ENCODE data around the gene MSRB2.

The MSRB2 gene

GRCh38 chr10:23111517-23112286, 16.3 kb downstream of the MSRB2 start:
- DNase-seq (ENCODE audit: low read depth), result no peak

- DNase-seq (ENCODE audit: low read depth), result no peak
Measured at GRCh38 chr10:23114228-23114850, 19.0 kb downstream of the MSRB2 start.

DNA sequence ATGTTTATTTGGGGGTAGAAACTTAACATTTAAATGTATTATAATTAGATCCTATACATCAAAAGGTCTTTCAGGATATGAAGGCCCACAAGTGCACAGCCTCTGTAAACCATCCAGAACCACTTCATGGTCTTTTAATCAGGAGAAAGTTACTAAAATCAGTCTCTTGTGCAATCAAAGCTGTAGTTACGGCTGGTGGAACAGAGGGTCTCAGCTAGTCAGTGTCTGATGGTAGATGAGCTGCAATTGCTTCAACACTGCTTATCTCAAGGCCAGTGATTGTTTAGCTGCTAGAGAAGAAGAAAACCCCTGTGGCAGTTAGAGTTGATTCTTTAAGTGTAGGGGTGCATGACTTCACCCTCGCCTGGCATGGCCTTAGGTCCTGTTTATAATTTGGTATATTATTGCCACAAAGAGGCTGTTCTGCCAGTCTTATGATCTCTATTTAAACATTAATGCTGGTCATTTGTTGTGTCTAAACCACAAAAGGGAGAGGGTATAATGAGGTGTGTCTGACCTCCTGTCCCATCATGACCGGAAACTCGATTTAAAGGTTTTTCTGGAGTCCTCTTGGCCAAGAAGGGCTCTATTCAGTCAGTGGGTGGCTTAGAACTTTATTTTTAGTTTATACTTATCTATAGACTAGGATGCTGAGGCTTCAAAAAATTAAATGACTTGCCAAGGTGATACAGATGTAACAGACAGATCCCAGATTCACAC, 21.3 kb downstream of the MSRB2 start:
- no peak for DNase-seq (ENCODE audit: low read depth)

DNA sequence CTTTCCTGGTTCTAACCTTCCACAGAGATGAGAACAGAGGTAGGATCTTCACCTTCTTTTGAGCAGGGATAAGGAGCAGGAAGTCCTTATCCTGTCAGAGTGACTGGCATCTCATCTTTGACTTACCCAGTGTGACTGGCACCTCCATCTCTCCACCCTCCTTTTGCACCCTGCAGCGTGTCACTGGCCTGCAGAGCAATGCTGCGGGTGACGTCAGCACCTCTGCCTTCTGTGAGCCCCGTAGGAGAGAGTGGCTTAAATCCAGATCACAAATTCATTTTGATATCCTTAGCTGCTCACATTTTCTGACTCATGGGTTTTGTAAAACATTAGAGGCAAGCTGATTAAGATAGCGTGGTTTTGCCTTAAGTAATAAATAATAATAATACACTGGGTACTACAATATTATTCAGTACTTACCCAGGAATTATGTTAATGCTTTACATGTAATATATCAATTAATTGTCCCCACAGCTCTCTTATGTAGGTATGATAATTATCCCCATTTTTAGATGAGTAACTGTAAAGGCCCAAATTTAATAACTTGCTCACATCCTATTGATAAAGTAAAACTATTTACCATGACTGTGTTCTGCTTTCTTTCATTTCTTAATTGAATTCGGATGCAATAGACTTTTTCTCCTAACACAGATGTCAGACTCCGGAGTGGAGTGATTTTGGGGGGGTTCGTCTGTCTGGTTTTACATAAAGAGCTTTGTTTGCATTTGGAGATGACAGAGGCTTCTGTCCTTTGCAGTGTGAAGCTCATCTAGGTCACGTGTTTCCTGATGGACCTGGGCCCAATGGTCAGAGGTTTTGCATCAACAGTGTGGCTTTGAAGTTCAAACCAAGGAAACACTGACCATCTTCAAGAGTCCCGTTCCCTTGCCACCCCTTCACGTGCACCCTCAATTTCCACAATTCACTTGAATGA, 24.9 kb downstream of the MSRB2 start:
- DNase-seq (ENCODE audit: low read depth), result no peak

DNA sequence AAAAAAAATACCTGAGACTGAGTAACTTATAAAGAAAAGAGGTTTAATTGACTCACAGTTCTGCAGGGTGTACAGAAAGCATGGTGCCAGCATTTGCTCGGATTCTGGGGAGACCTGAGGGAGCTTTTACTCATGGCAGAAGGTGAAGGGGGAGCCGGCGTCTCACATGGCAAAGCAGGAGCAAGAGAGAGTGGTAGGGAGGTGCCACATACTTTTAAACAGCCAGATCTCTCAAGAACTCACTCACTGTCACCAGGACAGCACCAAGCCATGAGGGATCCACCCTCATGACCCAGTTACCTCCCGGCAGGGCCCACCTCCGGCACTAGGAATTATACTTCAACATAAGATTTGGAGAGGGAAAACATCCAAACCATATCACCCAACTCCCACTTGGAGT, 25.8 kb downstream of the MSRB2 start:
- no peak for DNase-seq (ENCODE audit: low read depth)

DNA sequence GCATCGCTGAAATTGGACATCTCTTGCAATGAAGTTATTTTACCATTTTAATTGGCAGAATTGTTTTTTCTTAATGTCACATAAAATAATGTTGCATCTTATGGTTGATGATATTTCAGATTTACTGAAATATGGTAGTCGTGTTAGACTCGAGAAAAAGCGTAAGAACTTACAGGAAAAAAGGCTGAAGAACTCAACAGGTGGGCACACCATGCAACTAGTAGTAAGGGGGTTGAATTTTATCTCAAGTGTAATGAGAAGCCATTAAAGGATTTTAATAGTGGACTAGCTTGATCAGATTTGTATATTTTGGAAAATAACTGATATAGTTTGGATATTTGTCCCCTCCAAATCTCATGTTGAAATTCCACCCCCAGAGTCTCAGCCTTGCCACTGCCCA, 41.1 kb downstream of the MSRB2 start:
- DNase-seq (ENCODE audit: low read depth), result no peak

- DNase-seq (ENCODE audit: low read depth), result no peak
Measured at GRCh38 chr10:23139677-23140076, 44.3 kb downstream of the MSRB2 start.

DNA sequence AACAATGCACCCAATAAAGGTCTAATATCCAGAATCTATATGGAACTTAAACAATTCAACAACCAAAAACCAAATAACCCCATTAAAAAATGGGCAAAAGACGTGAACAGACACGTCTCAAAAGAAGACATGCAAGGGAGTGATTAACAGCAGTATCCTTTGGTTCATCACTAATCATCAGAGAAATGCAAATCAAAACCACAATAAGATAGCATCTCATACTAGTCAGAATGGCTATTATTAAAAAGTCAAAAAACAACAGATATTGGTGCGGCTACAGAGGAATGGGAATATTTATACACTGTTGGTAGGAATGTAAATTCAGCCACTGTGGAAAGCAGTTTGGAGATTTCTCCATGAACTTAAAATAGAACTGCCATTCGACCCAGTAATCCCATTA, 46.6 kb downstream of the MSRB2 start:
- no peak for DNase-seq (ENCODE audit: low read depth)

DNA sequence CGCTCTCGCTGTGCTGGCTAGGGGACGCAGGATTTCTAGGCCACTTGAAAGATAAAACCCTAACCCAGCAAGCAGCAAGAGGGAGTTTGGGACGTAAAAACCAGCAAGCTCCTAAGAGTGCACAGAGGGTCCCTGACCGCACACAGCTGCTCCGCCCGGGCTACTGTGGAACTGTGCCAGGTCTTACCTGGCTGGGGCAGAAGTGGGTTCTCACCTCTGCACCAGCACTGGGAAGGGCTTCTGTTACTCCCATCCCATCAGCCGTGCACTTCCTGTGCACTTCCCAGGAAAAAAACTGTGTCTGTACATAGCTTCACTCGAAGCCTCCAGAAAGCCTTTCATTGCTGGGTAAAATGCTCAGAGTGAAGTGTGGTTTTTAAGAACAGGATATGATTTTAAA, 50.9 kb downstream of the MSRB2 start:
- no peak for DNase-seq (ENCODE audit: low read depth)

DNA sequence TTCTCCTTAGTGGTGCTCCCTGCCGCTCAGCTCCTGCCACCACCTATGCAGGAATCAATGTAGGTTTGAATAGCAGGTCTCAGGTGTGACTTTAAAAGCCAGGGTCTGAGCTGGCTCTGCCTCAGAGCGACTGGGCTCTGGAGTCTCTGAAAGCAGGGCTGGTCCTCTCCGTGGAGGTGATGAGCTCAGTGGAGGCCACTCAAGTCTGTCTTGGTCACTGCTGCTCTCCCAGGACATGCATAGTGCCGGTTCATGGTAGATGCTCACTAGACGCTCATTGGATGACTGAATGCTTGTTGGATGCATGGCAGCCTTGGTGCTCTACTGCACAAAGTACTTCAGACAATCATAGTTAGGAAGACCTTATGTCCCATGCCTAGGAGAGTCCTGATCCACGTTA, 51.7 kb downstream of the MSRB2 start:
- no peak for DNase-seq (ENCODE audit: low read depth)

- DNase-seq (ENCODE audit: low read depth), result no peak
Measured at GRCh38 chr10:23148214-23148613, 52.8 kb downstream of the MSRB2 start.

GRCh38 chr10:23150091-23150490, 54.7 kb downstream of the MSRB2 start:
- no peak for DNase-seq (ENCODE audit: low read depth)

DNA sequence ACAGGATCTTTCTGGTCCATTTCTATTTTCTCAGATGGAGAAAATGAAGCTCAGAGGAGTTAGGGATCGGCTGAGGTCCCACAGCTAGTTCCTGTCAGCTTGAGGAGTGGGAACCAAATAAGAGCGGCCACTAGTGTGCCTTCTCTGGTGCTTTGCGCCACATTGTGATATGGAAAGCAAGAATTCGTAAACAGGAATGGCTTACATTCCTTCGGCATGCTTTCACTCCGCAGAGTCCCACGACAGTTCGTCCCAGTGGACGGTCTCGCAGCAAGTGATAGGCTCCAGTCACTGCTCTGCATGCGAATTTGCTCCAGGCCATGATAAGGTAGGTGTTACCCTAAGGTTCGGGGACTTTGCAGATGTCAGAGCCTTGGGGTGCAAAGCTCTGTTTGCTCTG, 55.2 kb downstream of the MSRB2 start:
- no peak for DNase-seq (ENCODE audit: low read depth)

DNA sequence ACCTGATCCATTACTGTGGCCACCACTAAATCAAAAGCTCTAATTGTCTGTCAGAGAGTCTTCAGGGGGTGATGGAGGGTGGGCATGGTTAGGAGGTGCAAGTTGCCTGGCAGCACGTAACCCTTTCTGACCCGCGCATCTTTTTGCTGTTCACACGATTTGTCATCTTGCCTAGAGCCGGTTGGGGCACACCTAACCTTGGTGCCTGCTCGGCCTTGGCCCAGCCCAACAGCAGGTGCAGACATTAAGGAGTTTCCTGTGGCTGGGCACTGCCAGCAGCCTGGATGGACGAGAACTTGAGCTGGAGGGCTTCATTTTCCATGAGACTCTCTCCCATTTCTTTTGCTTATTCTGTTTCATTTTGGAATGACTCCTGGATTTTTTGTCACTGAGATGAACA, 55.7 kb downstream of the MSRB2 start:
- no peak for DNase-seq (ENCODE audit: low read depth)

DNA sequence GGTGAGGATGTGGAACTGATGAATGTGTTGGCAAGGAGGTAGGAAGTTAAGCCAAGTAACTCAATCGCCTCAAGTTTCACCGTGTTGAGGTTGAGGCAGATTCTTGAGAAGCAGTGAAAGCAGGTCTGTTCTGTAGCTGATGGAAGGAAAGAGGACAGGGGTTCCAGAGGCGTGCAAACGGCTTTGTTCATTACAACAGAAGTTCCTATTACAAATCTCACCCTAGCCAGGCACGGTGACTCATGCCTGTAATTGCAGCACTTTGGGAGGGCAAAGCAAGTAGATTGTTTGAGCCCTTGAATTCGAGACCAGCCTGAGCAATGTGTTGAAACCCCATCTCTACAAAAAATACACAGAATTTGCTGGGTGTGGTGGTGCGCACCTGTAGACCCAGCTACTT, 59.8 kb downstream of the MSRB2 start:
- DNase-seq (ENCODE audit: low read depth), result no peak

GRCh38 chr10:23156447-23157150, 61.2 kb downstream of the MSRB2 start:
- DNase-seq (ENCODE audit: low read depth), result no peak

DNA sequence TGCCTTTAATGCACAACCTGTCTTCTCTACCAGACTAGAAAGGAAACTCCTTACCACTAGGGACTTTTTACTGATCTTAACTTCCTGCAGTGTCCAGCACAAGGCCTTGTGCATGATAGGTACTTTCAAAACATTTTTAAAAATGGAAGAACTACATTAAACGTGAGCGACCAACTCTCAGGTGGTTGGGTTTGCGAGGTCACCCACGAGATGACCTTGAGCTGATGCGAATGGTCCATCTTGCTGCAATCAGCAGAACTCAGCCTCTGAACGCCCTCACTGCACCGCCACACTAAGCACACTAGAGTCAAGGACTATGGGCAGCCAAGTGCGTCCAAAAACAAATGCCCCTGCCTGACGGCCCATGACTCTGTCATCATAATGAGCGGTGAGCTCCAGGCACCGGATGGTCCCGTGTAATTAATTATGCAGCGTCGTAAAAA, 61.9 kb downstream of the MSRB2 start:
- no peak for DNase-seq (ENCODE audit: low read depth)

GRCh38 chr10:23157691-23158369, 62.5 kb downstream of the MSRB2 start:
- no peak for DNase-seq (ENCODE audit: low read depth)

DNA sequence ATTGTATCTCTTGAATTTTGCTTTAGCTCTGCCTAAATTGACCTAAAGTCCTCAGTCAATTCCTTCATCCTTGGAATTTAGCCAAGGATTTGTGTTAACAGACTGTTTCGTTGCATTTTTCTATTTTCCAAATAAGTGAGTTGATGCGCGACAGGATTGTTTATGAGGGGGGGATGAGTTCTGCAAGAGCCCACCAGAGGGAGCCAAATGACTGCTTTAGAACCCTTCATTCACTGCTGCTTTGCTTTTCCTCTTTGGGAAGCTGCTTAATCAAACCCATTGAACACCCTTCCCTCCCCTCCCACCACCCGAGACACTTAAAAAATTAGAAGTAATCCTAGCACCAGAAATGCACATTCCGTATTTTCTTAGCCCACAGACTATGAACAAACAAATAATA, 63.0 kb downstream of the MSRB2 start:
- no peak for DNase-seq (ENCODE audit: low read depth)

GRCh38 chr10:23171232-23171876, 76.0 kb downstream of the MSRB2 start:
- DNase-seq (ENCODE audit: low read depth), result no peak
